Activated naive CD4-positive, alpha-beta T cell treated with anti-CD3 and anti-CD28 coated beads, Interleukin-2, amount 10 ng/mL, durations not matched to agents 7 days and 5 days (primary cell): ENCODE results near the gene DMBX1.
A peak's percentile ranks its signal among the peaks of the same experiment; 100 is the strongest.

Experiments used
- CTCF ChIA-PET: fragments of 350-600 bp; sonication (Branson Sonifier 250); formaldehyde crosslinking; loops from one replicate; lab custom pipeline; 2021; ENCODE audit warnings: antibody characterized with exemption; lab: Charles Lee
- DNase-seq: peaks from one replicate; pipeline ENCODE4 v3.0.0-alpha.2; 2020
- H3K27ac Mint-ChIP-seq: one replicate; pipeline ENCODE4 v1.8.0; 2021; ENCODE audit warnings: mild to moderate bottlenecking, moderate library complexity, mixed read lengths
- H3K27me3 Mint-ChIP-seq: one replicate; pipeline ENCODE4 v1.8.0; 2021; ENCODE audit warnings: mild to moderate bottlenecking, mixed read lengths
- H3K36me3 Mint-ChIP-seq: one replicate; pipeline ENCODE4 v1.8.0; 2021; ENCODE audit warnings: mixed read lengths
- H3K4me1 Mint-ChIP-seq: one replicate; pipeline ENCODE4 v1.8.0; 2021; ENCODE audit warnings: mixed read lengths
- H3K4me3 Mint-ChIP-seq: one replicate; pipeline ENCODE4 v1.8.0; 2021; ENCODE audit warnings: mild to moderate bottlenecking, moderate library complexity, mixed read lengths
- H3K9me3 Mint-ChIP-seq: one replicate; pipeline ENCODE4 v1.8.0; 2021; ENCODE audit warnings: mixed read lengths

Gene DMBX1

DNA sequence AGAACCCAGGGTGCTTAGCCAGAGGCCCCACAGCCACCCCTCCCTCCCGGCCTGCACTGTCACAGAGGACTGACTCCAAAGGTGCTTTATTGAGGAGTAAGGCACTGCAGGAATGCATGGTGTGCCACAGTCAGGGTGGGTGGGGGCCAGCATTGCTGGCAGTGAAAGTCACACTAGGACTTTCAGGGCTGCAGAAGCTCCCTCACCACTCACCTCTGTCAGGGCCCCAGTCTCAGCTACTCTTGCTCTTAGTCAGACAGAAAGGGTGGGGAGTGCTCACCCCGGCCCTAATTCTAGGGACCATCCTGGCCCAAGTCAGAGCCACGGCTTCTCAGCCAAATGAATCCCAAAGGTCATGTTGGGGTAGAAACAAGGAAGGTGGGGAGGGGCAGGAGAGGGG is 42.5 kb downstream of the DMBX1 start:
- Mint-ChIP-seq H3K4me3 (no peak overlapping the region), H3K27ac (no peak overlapping the region), H3K27me3 (peaks cover 83% of the 10 kb centered on the region), H3K36me3 (no peaks in the 10 kb centered on the region), H3K9me3 (no peaks in the 10 kb centered on the region), H3K4me1 (peaks cover 21% of the 10 kb centered on the region)
- CTCF ChIA-PET: interaction anchor here (1.6 to 4.5 kb wide), 5 partner anchors 10 to 192 kb away, joined by 3 to 57 read pairs (median 8); no protein-coding TSS in a partner anchor
- no peak for DNase-seq

DNA sequence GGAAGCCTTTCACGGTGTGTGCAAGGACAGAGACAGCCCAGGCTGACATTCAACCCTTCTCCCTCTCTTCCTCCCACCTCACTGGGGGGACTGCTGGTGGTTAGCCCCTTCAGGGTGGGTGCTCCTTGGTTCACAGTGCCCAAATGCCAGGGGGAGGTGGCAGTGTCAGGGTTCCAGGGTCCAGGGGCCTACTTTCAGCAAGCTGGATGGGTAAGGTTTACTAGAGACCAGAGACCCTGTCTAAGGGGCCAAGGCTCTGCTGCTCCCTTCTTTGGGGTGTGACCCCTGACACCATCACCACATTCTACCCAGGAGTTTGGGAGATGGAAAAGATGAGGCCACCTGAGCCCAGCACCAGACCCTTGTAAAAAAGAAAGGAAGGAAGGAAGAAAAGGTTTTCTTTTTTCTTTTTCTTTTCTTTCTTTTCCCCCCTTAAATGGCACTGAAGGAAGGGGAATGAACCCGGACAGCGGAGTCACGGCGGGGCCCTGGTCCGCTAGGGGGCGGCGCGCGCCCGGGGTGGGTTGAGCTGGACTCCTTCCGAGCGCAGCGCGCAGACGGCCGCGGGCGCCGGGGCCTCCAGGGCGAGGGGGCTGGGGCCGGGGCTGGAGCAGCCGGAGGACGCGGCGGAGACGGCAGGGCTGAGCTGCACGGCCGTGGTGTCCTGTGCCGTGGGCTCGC is 43.0 kb downstream of the DMBX1 start:
- Mint-ChIP-seq H3K27me3 (peaks cover 83% of the 10 kb centered on the region), H3K4me3 (no peak overlapping the region), H3K27ac (no peak overlapping the region), H3K36me3 (no peaks in the 10 kb centered on the region), H3K4me1 (peaks cover 21% of the 10 kb centered on the region), H3K9me3 (no peaks in the 10 kb centered on the region)
- CTCF ChIA-PET: interaction anchor here (0.6 to 4.7 kb wide), 8 partner anchors 11 to 253 kb away, joined by 3 to 57 read pairs (median 8); no protein-coding TSS in a partner anchor
- peak; percentile 77 for DNase-seq

DNA sequence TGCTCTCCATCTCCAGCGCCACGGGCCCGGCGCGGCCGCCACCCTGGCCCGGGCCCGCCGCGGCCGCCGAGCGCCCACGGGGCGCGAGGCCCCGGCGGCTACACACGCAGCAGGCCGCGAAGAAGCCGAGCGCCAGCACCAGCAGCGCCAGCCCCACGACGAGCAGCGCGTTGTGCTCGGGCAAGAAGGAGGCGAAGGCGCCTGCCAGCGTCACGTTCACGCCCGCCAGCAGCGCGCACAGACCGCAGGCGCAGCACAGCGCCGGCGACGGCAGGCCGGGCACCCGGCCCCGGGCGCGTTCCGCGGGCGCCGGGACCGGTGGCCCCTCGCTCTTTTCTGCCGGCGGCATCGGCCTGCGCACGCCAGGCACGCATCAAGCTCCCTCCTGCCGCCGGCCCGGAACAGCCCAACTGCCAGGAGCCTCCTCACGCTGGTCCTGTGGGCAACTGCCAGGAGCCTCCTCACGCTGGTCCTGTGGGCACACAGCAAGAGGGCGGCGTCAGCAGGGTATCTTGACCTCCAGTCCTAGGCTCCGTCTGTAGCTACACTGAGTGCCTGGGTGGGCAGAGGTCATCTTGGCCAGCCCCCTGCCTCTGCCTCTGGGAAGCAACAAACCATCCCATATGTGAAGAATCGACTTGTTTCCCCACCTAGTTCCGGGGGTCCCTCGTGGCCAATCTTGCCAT is 43.7 kb downstream of the DMBX1 start:
- no peak overlapping the region for H3K27ac Mint-ChIP-seq
- H3K36me3 Mint-ChIP-seq: no peaks in the 10 kb centered on the region
- peaks cover 81% of the 10 kb centered on the region for H3K27me3 Mint-ChIP-seq
- CTCF ChIA-PET: interaction anchor here (0.6 to 4.7 kb wide), 10 partner anchors 11 to 253 kb away, joined by 3 to 57 read pairs (median 7); no protein-coding TSS in a partner anchor
- peak; percentile 62 for DNase-seq
- no peaks in the 10 kb centered on the region for H3K9me3 Mint-ChIP-seq
- H3K4me3 Mint-ChIP-seq: peak overlapping the region; percentile 75
- peaks cover 18% of the 10 kb centered on the region for H3K4me1 Mint-ChIP-seq

DNA sequence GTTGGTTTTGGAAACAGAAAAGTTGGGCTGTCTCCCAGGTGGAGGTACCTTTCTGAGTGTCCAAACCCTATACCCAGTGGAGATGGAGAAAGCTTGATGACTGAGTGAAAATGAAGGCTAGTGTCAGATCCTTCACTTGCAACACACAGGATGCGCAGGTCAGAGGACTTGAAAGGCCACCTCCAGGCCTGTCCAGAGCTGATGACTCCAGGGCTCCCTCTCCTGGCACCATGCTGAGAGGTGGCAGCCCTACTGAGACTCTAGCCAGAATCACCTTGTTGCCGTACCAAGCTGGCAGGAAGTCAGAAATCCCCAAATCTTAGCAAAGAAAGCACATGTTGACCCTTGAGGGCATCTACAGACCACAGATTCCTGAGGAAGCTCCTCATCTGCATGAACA is 45.4 kb downstream of the DMBX1 start:
- DNase-seq: peak; percentile 52
- no peaks in the 10 kb centered on the region for H3K36me3 Mint-ChIP-seq
- H3K27me3 Mint-ChIP-seq: peaks cover 82% of the 10 kb centered on the region
- no peak overlapping the region for H3K4me3 Mint-ChIP-seq
- CTCF ChIA-PET: interaction anchor here (0.6 to 4.7 kb wide), 17 partner anchors 8 to 189 kb away, joined by 3 to 57 read pairs (median 3); partner anchors contain the start of genes ATPAF1 and MOB3C
- no peaks in the 10 kb centered on the region for H3K9me3 Mint-ChIP-seq
- H3K4me1 Mint-ChIP-seq: peaks cover 6% of the 10 kb centered on the region
- H3K27ac Mint-ChIP-seq: no peak overlapping the region

DNA sequence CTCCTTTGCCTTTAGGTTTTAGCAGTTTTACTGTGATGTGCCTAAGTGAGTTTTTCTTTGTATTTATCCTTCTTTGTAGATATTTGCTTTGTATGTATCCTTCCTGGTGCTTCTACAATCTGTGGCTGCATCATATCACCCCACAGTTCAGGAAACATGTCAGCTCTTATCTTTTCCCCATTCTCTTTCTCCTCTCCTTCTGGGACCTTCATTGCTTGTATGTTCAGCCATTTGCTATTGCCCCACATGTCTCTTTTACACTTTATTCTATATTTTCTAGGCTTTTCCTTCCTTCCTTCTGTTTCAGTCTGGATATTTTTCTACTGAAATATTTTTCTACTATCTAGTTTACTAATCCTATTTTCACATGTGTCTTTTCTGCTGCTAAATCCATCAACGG is 46.9 kb downstream of the DMBX1 start:
- DNase-seq: no peak
- no peak overlapping the region for H3K27ac Mint-ChIP-seq
- H3K4me3 Mint-ChIP-seq: no peak overlapping the region
- peaks cover 6% of the 10 kb centered on the region for H3K4me1 Mint-ChIP-seq
- H3K9me3 Mint-ChIP-seq: no peaks in the 10 kb centered on the region
- H3K36me3 Mint-ChIP-seq: no peaks in the 10 kb centered on the region
- H3K27me3 Mint-ChIP-seq: peaks cover 84% of the 10 kb centered on the region
- CTCF ChIA-PET: interaction anchor here (1.5 to 4.7 kb wide), 3 partner anchors 10 to 189 kb away, joined by 4 to 33 read pairs (median 10); no protein-coding TSS in a partner anchor

DNA sequence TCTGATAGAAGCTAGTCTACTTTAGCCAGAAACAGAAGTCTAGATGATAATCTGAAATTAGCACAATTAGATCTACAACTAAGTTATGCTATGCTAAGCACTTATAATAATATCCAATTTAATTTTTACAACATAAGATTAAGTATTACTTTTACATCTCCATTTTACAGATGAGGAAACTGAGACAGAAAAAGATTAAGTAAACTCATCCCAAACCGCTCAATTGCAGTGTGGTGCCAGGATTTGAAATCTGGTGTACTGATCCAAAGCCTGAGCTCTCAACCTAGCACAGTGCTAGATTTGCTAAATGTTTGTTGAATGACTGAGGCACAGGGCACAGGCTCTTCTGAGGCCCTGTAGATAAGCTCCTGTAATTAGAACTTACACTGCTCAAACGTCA is 48.0 kb downstream of the DMBX1 start:
- CTCF ChIA-PET: interaction anchor here (1.0 to 1.7 kb wide), 3 partner anchors 9 to 188 kb away, joined by 3 to 4 read pairs (median 4); no protein-coding TSS in a partner anchor
- H3K9me3 Mint-ChIP-seq: no peaks in the 10 kb centered on the region
- H3K4me3 Mint-ChIP-seq: no peak overlapping the region
- H3K4me1 Mint-ChIP-seq: peaks cover 6% of the 10 kb centered on the region
- DNase-seq: no peak
- H3K36me3 Mint-ChIP-seq: no peaks in the 10 kb centered on the region
- H3K27ac Mint-ChIP-seq: no peak overlapping the region
- H3K27me3 Mint-ChIP-seq: peaks cover 81% of the 10 kb centered on the region

DNA sequence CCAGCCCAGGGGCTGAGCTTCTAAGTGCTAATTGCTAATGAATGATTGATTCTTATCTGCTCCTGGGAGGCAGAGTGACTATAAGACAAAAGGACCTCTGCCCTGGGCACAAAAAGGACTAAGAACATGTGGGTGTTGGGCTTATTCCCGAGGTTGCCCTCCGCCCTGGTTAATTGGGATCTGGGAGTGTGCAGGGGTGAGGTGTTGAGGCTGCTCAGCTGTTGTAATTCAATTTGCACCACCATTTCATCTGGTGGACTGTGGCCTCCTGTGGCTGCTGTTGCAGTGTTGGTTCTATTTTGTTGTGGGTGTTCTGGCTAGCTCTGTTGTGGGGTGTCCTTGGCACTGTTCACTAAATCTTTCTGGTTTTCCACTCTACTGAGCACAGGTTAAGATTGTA is 48.5 kb downstream of the DMBX1 start:
- H3K4me1 Mint-ChIP-seq: peaks cover 6% of the 10 kb centered on the region
- H3K36me3 Mint-ChIP-seq: no peaks in the 10 kb centered on the region
- no peak for DNase-seq
- H3K9me3 Mint-ChIP-seq: no peaks in the 10 kb centered on the region
- H3K27me3 Mint-ChIP-seq: peaks cover 85% of the 10 kb centered on the region
- H3K4me3 Mint-ChIP-seq: no peak overlapping the region
- CTCF ChIA-PET: interaction anchor here (1.0 to 1.7 kb wide), 2 partner anchors 9 kb away, joined by 3 to 4 read pairs; no protein-coding TSS in a partner anchor
- H3K27ac Mint-ChIP-seq: no peak overlapping the region
